ENCODE results near the gene DICER1.

Gene DICER1

DNA sequence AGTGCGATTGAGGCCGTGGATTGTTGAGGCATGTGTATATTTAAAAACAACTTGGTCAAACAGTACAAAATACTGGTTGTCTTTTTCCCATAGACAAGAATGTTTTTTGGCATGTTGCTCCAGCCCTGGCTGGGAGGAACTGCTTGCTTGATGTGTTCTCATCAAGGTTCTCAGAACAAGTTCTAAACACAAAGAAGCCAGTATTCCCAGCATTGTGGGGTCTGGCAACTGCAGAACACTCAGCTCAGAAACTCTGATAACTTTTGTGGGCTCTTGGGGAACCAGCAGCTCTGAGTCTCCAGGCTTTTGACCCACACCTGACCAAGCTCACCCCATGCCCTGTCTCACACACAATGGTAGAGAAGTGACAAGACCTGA is 27.1 kb upstream of the DICER1 start:
- no peak for ATAC-seq
- no peak for TF ChIP-seq TCF4 (CRISPR knock-in tag; IDR thresholded peaks at IDR 0.05; ENCODE audit: borderline replicate concordance)
- TF ChIP-seq ZNF565 (CRISPR knock-in tag; conservative IDR thresholded peaks at IDR 0.05; ENCODE audit: low read depth), result no peak
- TF ChIP-seq ARNTL (CRISPR knock-in tag; IDR thresholded peaks at IDR 0.05; ENCODE audit: borderline replicate concordance, low read depth), result no peak
- TF ChIP-seq SNAI2 (CRISPR knock-in tag; IDR thresholded peaks at IDR 0.05), result no peak
- no peak for TF ChIP-seq BACH2 (CRISPR knock-in tag; IDR thresholded peaks at IDR 0.05; ENCODE audit: borderline replicate concordance)
- TF ChIP-seq ESRRG (CRISPR knock-in tag; IDR thresholded peaks at IDR 0.05), result no peak
- TF ChIP-seq RARB (CRISPR knock-in tag; IDR thresholded peaks at IDR 0.05), result no peak
- TF ChIP-seq TOX (CRISPR knock-in tag; IDR thresholded peaks at IDR 0.05; ENCODE audit: borderline replicate concordance), result no peak

DNA sequence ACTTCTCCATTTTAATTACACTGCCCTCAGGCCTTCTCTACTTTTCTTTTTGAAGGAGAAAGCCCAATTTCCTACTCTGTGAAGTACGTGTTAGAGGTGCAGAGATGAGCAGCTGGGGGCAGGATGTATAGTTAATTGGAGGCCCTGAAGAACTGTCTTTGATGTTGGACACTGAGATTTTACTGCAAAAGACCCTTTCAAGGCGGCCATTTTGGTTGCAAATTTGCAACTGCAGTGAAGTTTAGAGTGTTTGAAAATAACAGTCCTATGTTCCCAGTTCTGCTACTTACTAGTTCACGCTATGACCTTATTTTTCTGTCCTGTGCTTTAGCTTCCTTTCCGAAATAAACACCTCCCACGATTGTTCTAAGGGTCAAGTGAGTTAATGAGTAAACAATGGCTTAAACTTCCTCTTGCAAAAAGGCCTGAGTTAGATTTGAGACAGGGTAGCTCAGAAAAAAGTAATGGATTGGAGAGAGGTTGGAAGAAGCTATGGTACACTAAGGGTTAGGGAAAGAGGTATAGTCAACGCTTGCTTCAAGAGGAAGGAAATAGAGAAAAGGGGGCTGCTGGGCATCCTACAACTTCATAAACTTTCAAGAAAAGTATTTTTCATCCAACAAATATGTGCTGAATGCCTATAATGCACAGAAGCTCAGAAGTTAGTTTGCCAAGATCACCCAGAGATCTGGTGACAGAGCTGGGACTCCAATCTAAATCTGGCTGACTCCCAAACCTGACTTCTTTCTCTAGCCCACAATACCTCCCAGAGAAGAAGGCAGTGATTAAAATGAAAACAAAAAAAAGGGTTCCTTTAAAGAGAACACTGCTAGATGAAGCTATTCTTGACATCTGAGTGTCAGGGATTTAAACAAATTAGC is 26.4 kb upstream of the DICER1 start:
- no peak; the same call in 2 of the 3 replicates for ATAC-seq
- TF ChIP-seq ESRRG (CRISPR knock-in tag; IDR thresholded peaks at IDR 0.05), result no peak
- TF ChIP-seq RARB (CRISPR knock-in tag; IDR thresholded peaks at IDR 0.05), result no peak
- TF ChIP-seq TOX (CRISPR knock-in tag; IDR thresholded peaks at IDR 0.05; ENCODE audit: borderline replicate concordance), result no peak
- no peak for TF ChIP-seq ZNF70 (CRISPR knock-in tag; IDR thresholded peaks at IDR 0.05)
- TF ChIP-seq ZNF565 (CRISPR knock-in tag; conservative IDR thresholded peaks at IDR 0.05; ENCODE audit: low read depth), result no peak
- no peak for TF ChIP-seq ZFP30 (CRISPR knock-in tag; IDR thresholded peaks at IDR 0.05)
- no peak for TF ChIP-seq OSR1 (CRISPR knock-in tag; IDR thresholded peaks at IDR 0.05)
- TF ChIP-seq ZC3H10 (CRISPR knock-in tag; IDR thresholded peaks at IDR 0.05), result no peak
- TF ChIP-seq, protein P1, sequence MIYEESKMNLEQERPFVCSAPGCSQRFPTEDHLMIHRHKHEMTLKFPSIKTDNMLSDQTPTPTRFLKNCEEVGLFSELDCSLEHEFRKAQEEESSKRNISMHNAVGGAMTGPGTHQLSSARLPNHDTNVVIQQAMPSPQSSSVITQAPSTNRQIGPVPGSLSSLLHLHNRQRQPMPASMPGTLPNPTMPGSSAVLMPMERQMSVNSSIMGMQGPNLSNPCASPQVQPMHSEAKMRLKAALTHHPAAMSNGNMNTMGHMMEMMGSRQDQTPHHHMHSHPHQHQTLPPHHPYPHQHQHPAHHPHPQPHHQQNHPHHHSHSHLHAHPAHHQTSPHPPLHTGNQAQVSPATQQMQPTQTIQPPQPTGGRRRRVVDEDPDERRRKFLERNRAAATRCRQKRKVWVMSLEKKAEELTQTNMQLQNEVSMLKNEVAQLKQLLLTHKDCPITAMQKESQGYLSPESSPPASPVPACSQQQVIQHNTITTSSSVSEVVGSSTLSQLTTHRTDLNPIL (CRISPR knock-in tag; IDR thresholded peaks at IDR 0.05; ENCODE audit: low read depth), result no peak

DNA sequence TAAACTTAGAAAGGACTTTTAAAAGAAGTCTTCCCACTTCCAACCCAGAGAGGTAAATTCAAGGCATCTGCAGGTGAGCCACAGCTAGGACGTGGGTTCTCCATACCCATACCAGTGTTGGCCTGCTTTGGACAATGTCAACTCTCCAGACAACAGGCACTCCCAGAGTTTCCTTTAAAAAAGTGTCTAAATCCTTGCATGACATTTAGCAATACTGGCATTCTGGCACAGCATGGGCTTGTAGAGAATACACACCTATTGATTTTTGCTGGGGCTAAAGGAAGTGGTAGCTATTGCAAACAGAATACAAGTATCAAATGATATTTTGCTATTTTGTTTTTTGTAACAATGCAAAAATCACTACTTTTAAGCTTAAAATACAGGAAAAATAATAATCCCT is 25.8 kb upstream of the DICER1 start:
- TF ChIP-seq ZNF8 (CRISPR knock-in tag; IDR thresholded peaks at IDR 0.05) (no peak), PPARA (CRISPR knock-in tag; IDR thresholded peaks at IDR 0.05; ENCODE audit: borderline replicate concordance) (no peak), TOX (CRISPR knock-in tag; IDR thresholded peaks at IDR 0.05; ENCODE audit: borderline replicate concordance) (no peak), GLIS3 (CRISPR knock-in tag; IDR thresholded peaks at IDR 0.05) (no peak), ZC3H10 (CRISPR knock-in tag; IDR thresholded peaks at IDR 0.05) (no peak), ISL1 (CRISPR knock-in tag; IDR thresholded peaks at IDR 0.05) (no peak)
- TF ChIP-seq, protein P1 (CRISPR knock-in tag; IDR thresholded peaks at IDR 0.05; ENCODE audit: low read depth), result no peak
- ATAC-seq, result no peak

DNA sequence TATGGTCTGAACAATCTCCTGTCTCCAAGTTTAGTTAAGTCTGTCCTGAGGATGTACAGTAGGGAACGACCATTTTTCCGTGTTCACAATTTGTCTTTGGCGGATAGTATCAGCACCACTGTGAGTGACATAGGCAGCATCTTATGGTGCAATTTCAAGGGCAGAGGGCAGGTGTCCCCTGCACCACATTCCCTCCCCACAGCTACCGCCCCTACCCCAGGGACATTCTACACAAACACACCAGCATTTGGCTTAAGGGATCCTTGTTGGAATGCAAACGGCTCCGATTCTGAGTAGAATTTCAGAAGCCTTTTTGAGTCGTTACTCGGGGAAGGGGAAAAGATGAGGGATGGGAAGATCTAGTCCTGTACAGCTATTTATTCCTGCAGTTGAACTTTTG is 25.1 kb upstream of the DICER1 start:
- no peak for TF ChIP-seq ZNF565 (CRISPR knock-in tag; conservative IDR thresholded peaks at IDR 0.05; ENCODE audit: low read depth)
- TF ChIP-seq CSDC2 (CRISPR knock-in tag; IDR thresholded peaks at IDR 0.05), result no peak
- TF ChIP-seq GLIS3 (CRISPR knock-in tag; IDR thresholded peaks at IDR 0.05), result no peak
- TF ChIP-seq ZNF70 (CRISPR knock-in tag; IDR thresholded peaks at IDR 0.05), result no peak
- ATAC-seq, result no peak

DNA sequence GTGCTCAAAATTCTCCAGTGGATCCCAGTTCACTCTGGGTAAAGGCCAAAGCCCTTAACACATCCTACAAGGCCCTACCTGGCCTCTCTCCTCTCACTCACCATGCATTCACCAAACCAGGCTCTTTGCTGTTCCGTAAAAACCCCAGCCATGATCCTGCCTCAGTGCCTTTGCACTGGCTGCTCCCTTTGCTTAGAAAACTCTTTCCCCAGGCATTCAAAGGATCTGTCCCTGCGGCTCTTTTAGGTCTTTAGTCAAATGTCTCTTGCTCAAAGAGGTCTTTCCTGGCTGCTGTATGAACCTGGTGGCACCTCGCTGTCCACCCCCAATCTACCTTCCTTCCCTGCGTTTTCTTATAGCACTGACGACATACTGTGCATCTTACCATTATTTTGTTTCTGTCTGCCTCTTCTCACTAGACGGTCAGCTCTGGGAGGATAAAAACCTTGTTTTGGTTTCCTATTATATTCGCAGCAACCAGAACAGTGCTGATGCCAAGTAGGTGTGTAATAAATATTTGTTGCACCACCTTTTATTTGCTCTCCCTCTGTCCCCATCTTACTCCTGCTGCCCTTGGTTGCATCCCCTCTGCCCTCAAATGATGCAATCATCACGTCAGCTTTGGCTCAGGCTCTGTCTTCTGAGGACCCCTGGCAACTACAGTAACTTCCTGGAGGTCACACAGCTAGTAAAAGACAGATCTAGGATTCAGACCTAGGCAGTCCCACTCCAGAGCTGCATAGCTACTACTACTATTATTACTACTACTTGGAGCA is 23.8 kb upstream of the DICER1 start:
- ATAC-seq, result no peak
- no peak for TF ChIP-seq ZNF8 (CRISPR knock-in tag; IDR thresholded peaks at IDR 0.05)
- TF ChIP-seq ESRRG (CRISPR knock-in tag; IDR thresholded peaks at IDR 0.05), result no peak
- no peak for TF ChIP-seq OSR1 (CRISPR knock-in tag; IDR thresholded peaks at IDR 0.05)
- TF ChIP-seq, protein P2, sequence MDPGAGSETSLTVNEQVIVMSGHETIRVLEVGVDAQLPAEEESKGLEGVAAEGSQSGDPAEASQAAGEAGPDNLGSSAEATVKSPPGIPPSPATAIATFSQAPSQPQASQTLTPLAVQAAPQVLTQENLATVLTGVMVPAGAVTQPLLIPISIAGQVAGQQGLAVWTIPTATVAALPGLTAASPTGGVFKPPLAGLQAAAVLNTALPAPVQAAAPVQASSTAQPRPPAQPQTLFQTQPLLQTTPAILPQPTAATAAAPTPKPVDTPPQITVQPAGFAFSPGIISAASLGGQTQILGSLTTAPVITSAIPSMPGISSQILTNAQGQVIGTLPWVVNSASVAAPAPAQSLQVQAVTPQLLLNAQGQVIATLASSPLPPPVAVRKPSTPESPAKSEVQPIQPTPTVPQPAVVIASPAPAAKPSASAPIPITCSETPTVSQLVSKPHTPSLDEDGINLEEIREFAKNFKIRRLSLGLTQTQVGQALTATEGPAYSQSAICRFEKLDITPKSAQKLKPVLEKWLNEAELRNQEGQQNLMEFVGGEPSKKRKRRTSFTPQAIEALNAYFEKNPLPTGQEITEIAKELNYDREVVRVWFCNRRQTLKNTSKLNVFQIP (CRISPR knock-in tag; IDR thresholded peaks at IDR 0.05; ENCODE audit: borderline replicate concordance, low read depth), result no peak
- no peak for TF ChIP-seq TOX (CRISPR knock-in tag; IDR thresholded peaks at IDR 0.05; ENCODE audit: borderline replicate concordance)
- TF ChIP-seq CSDC2 (CRISPR knock-in tag; IDR thresholded peaks at IDR 0.05), result no peak
- TF ChIP-seq, protein P1 (CRISPR knock-in tag; IDR thresholded peaks at IDR 0.05; ENCODE audit: low read depth), result no peak
- TF ChIP-seq, protein P3, sequence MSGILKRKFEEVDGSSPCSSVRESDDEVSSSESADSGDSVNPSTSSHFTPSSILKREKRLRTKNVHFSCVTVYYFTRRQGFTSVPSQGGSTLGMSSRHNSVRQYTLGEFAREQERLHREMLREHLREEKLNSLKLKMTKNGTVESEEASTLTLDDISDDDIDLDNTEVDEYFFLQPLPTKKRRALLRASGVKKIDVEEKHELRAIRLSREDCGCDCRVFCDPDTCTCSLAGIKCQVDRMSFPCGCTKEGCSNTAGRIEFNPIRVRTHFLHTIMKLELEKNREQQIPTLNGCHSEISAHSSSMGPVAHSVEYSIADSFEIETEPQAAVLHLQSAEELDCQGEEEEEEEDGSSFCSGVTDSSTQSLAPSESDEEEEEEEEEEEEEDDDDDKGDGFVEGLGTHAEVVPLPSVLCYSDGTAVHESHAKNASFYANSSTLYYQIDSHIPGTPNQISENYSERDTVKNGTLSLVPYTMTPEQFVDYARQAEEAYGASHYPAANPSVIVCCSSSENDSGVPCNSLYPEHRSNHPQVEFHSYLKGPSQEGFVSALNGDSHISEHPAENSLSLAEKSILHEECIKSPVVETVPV (CRISPR knock-in tag; IDR thresholded peaks at IDR 0.05), result no peak
- TF ChIP-seq ISL1 (CRISPR knock-in tag; IDR thresholded peaks at IDR 0.05), result no peak
- TF ChIP-seq, protein P4, sequence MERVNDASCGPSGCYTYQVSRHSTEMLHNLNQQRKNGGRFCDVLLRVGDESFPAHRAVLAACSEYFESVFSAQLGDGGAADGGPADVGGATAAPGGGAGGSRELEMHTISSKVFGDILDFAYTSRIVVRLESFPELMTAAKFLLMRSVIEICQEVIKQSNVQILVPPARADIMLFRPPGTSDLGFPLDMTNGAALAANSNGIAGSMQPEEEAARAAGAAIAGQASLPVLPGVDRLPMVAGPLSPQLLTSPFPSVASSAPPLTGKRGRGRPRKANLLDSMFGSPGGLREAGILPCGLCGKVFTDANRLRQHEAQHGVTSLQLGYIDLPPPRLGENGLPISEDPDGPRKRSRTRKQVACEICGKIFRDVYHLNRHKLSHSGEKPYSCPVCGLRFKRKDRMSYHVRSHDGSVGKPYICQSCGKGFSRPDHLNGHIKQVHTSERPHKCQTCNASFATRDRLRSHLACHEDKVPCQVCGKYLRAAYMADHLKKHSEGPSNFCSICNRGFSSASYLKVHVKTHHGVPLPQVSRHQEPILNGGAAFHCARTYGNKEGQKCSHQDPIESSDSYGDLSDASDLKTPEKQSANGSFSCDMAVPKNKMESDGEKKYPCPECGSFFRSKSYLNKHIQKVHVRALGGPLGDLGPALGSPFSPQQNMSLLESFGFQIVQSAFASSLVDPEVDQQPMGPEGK (CRISPR knock-in tag; IDR thresholded peaks at IDR 0.05; ENCODE audit: borderline replicate concordance), result no peak
- TF ChIP-seq ZNF70 (CRISPR knock-in tag; IDR thresholded peaks at IDR 0.05), result no peak
- no peak for TF ChIP-seq BACH2 (CRISPR knock-in tag; IDR thresholded peaks at IDR 0.05; ENCODE audit: borderline replicate concordance)
- TF ChIP-seq PPARA (CRISPR knock-in tag; IDR thresholded peaks at IDR 0.05; ENCODE audit: borderline replicate concordance), result no peak
- no peak for TF ChIP-seq GLIS3 (CRISPR knock-in tag; IDR thresholded peaks at IDR 0.05)
- TF ChIP-seq TCF4 (CRISPR knock-in tag; IDR thresholded peaks at IDR 0.05; ENCODE audit: borderline replicate concordance), result no peak

Data from SK-N-SH treated with all-trans-retinoic acid at 6 μM for 48 hours (cell line).